ENCODE results near the gene TGIF1.
A peak's percentile ranks its signal among the peaks of the same experiment; 100 is the strongest.

The TGIF1 gene

GRCh38 chr18:3452750-3453539 is 3.0 kb downstream of the TGIF1 start:
- TF ChIP-seq, protein P1, sequence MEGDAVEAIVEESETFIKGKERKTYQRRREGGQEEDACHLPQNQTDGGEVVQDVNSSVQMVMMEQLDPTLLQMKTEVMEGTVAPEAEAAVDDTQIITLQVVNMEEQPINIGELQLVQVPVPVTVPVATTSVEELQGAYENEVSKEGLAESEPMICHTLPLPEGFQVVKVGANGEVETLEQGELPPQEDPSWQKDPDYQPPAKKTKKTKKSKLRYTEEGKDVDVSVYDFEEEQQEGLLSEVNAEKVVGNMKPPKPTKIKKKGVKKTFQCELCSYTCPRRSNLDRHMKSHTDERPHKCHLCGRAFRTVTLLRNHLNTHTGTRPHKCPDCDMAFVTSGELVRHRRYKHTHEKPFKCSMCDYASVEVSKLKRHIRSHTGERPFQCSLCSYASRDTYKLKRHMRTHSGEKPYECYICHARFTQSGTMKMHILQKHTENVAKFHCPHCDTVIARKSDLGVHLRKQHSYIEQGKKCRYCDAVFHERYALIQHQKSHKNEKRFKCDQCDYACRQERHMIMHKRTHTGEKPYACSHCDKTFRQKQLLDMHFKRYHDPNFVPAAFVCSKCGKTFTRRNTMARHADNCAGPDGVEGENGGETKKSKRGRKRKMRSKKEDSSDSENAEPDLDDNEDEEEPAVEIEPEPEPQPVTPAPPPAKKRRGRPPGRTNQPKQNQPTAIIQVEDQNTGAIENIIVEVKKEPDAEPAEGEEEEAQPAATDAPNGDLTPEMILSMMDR (IDR thresholded peaks at IDR 0.05; ENCODE audit: low read depth, low read length), result no peak
- peak overlapping the region; percentile 97 for H3K4me3 ChIP-seq (ENCODE audit: low read depth, low read length)

DNA sequence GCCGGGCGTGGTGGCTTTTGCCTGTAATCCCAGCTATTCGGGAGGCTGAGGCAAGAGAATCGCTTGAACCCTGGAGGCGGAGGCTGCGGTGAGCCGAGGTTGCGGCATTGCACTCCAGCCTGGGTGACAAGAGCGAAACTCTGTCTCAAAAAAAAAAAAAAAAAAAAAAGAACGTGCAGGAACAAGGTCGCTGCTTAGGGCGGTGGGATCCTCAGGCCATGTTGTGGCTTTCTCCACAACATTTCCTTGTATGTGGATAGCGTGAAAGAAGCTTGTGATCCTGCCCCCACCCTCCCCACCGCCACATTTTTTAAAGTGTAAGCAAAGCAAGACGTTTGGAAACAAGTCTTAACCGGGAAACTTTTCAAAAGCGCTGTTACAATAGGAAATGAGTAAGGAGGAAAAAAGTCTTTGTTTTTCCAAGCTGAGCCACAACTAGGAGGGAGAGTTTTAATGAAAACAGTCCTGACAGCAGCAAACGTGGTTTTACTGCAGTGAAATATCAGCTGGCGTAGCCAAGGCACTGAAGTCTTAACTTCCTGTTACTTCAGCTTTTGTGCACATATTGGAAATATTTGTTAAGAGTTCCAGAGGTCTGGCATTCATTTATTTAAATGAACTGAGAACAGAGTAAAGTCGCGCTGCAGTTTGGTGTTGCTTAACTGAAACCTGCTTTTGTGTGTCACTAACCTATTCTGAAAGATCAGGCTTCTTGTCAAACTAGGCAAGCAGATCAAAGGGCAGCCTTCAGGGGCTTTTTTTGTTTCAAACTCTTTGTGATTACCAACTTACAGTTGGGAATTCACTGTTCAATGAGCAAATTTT is 3.8 kb downstream of the TGIF1 start:
- TF ChIP-seq, protein P1 (IDR thresholded peaks at IDR 0.05; ENCODE audit: low read depth, low read length), result no peak
- peak overlapping the region; percentile 97 for H3K4me3 ChIP-seq (ENCODE audit: low read depth, low read length)

DNA sequence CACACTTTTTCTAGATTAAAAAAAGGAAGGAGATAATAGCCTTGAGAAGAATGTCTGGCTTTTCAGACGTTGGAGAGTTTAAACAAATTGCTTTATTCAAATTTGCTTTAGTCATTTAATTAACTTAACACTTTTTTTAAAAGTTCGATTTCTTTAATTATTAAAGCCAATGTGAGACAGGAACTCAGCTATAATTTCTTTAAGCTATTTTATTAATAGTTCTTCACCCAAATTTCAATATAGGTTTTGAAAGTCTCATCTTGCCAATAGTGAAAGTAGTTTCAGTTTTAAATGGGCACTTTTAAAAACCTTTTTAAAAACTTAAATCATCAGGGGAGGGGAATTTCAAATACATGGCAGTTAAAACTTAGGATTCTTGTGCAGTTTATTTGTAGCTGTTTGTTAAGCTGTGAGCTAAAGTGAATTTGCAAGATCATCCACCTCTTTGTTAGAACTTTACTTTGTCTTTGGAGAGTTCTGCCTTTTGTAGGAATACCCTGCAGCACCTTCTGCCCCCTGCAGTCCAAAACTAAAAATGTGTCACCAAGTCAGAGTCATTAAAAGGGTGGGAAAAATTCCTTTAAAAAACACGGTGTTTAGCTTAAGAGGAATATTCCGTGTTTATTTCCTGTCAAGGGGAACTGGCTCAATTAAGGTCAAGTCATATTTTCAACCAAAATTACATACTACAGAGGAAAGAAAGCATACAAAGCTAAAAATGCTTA is 4.6 kb downstream of the TGIF1 start:
- TF ChIP-seq, protein P1 (IDR thresholded peaks at IDR 0.05; ENCODE audit: low read depth, low read length), result peak; percentile 53
- H3K4me3 ChIP-seq (ENCODE audit: low read depth, low read length), result peak overlapping the region; percentile 52

DNA sequence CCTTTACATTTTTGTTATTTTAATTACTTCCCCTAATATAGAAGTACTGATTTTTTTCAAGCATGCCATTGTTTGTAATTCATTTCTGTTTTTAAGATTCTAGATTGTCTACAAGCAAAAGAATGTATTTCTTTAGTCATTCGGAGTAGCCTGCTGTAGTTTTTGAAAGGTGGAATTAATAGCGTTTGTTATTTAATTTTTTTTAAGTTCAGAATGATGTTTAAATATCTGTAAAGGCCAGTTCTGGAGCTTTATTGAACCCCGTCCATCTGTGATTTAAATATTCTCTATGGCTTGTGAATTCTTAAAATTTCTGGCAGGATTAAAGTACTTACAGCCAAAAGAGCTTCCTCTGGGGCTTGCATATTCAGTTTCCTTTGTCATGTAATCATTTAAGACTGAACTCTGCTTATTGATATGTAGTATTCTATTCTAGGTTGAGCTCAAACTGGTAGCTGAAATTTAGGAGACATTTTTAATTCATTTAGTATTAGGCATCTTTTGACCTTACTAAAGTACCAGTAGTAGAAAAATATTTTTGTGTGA is 5.2 kb downstream of the TGIF1 start:
- peak overlapping the region; percentile 52 for H3K4me3 ChIP-seq (ENCODE audit: low read depth, low read length)

DNA sequence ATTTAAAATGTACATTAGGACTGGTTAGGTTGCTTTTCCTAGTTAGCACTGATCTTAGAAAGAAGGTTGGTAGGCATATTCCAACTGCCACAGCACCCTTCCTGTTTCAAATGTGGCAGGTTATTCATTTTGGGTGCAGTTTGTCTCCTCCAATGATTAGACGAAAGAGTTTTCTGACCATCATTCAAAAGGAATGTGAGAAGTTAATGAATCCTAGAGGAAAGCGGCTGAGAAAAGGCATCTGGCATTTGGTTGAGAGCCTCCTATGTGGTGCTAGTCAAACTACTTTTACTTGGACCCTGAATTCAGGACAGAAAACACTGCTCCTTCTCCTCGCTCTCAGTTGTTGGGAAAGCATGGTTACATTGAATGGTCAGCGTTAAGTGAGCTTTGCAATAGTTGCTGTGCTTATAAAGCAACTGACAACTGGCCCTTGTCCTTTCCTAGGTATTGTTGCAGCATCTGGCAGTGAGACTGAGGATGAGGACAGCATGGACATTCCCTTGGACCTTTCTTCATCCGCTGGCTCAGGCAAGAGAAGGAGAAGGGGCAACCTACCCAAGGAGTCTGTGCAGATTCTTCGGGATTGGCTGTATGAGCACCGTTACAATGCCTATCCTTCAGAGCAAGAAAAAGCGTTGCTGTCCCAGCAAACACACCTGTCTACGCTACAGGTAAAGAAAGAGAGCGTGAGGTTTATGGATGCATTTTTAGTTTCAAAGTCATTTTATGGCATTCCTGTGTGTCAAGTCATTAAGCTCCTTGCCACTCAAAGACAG is 6.1 kb downstream of the TGIF1 start:
- TF ChIP-seq, protein P1 (IDR thresholded peaks at IDR 0.05; ENCODE audit: low read depth, low read length), result no peak
- peak overlapping the region; percentile 52; the same call in 1 of the 2 replicates for H3K4me3 ChIP-seq (ENCODE audit: low read depth, low read length)

More for the DNA sequence above, 5.2 kb downstream of the TGIF1 start:
- TF ChIP-seq, protein P1 (IDR thresholded peaks at IDR 0.05; ENCODE audit: low read depth, low read length), result no peak

GRCh38 chr18:3456686-3457069 is 6.7 kb downstream of the TGIF1 start:
- no peak overlapping the region for H3K4me3 ChIP-seq (ENCODE audit: low read depth, low read length)
- TF ChIP-seq, protein P1 (IDR thresholded peaks at IDR 0.05; ENCODE audit: low read depth, low read length), result no peak

All from WI38 (cell line).